ENCODE measurements around the gene RAP2A.

Gene RAP2A

GRCh38 chr13:97483465-97483864 lies 49.5 kb downstream of the RAP2A start:
- Mint-ChIP-seq H3K9me3 (no peaks in the 10 kb centered on the region), H3K4me1 (peaks cover 9% of the 10 kb centered on the region), H3K36me3 (ENCODE audit: low read depth) (no peaks in the 10 kb centered on the region), H3K27me3 (ENCODE audit: low read depth) (peaks cover 3% of the 10 kb centered on the region), H3K4me3 (no peak overlapping the region), H3K27ac (no peak overlapping the region)
- no peak for TF ChIP-seq CTCF (IDR thresholded peaks at IDR 0.05; ENCODE audit: unreplicated experiment in 3 of 3)

GRCh38 chr13:97484301-97484700 lies 50.3 kb downstream of the RAP2A start:
- Mint-ChIP-seq H3K27ac (no peak overlapping the region), H3K27me3 (ENCODE audit: low read depth) (peaks cover 3% of the 10 kb centered on the region), H3K9me3 (no peaks in the 10 kb centered on the region), H3K36me3 (ENCODE audit: low read depth) (no peaks in the 10 kb centered on the region), H3K4me1 (peaks cover 9% of the 10 kb centered on the region), H3K4me3 (no peak overlapping the region)
- TF ChIP-seq CTCF (IDR thresholded peaks at IDR 0.05; ENCODE audit: unreplicated experiment in 3 of 3): no peak

DNA sequence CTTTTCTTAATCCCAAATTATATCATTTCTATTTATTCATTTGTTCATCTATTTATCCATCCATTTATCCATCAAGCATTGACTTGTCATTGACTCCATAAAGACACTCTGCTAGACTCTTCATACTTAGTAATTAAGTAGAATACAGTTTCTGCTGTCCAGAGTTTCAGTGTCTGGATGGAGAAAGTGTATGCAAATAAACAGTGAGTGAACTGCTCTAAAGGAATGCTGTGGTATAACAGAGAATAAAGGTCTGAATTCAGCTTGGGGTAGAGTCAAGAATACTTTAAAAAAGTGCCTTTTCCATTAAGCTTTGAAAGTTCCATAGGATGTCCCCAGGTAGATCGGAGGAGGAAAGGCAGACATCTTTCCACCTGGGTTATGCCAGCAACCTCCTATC lies 51.4 kb downstream of the RAP2A start:
- Mint-ChIP-seq H3K36me3 (ENCODE audit: low read depth) (no peaks in the 10 kb centered on the region), H3K4me1 (peaks cover 9% of the 10 kb centered on the region), H3K4me3 (no peak overlapping the region), H3K27ac (no peak overlapping the region), H3K9me3 (peaks cover 4% of the 10 kb centered on the region), H3K27me3 (ENCODE audit: low read depth) (peaks cover 3% of the 10 kb centered on the region)
- TF ChIP-seq CTCF (IDR thresholded peaks at IDR 0.05; ENCODE audit: unreplicated experiment in 3 of 3): no peak

GRCh38 chr13:97490702-97491307 lies 56.8 kb downstream of the RAP2A start:
- H3K27ac Mint-ChIP-seq: no peak overlapping the region
- H3K36me3 Mint-ChIP-seq (ENCODE audit: low read depth): peaks cover 5% of the 10 kb centered on the region
- peaks cover 3% of the 10 kb centered on the region for H3K27me3 Mint-ChIP-seq (ENCODE audit: low read depth)
- H3K9me3 Mint-ChIP-seq: peaks cover 18% of the 10 kb centered on the region
- no peak for TF ChIP-seq CTCF (IDR thresholded peaks at IDR 0.05; ENCODE audit: unreplicated experiment in 3 of 3)
- no peaks in the 10 kb centered on the region for H3K4me1 Mint-ChIP-seq
- no peak overlapping the region for H3K4me3 Mint-ChIP-seq

GRCh38 chr13:97491452-97491851 lies 57.5 kb downstream of the RAP2A start:
- H3K27ac Mint-ChIP-seq: no peak overlapping the region
- H3K27me3 Mint-ChIP-seq (ENCODE audit: low read depth): no peaks in the 10 kb centered on the region
- no peak for TF ChIP-seq CTCF (IDR thresholded peaks at IDR 0.05; ENCODE audit: unreplicated experiment in 3 of 3)
- H3K9me3 Mint-ChIP-seq: peaks cover 18% of the 10 kb centered on the region
- no peaks in the 10 kb centered on the region for H3K4me1 Mint-ChIP-seq
- H3K36me3 Mint-ChIP-seq (ENCODE audit: low read depth): peaks cover 5% of the 10 kb centered on the region
- no peak overlapping the region for H3K4me3 Mint-ChIP-seq

- Mint-ChIP-seq H3K27me3 (ENCODE audit: low read depth) (no peaks in the 10 kb centered on the region), H3K9me3 (peaks cover 18% of the 10 kb centered on the region), H3K4me3 (no peak overlapping the region), H3K36me3 (ENCODE audit: low read depth) (peaks cover 5% of the 10 kb centered on the region), H3K4me1 (no peaks in the 10 kb centered on the region), H3K27ac (no peak overlapping the region)
- no peak for TF ChIP-seq CTCF (IDR thresholded peaks at IDR 0.05; ENCODE audit: unreplicated experiment in 3 of 3)
Measured at GRCh38 chr13:97492257-97492656, 58.3 kb downstream of the RAP2A start.

Data from nephron (organoid).